ENCODE measurements around the gene HNF1B.

Gene HNF1B

GRCh38 chr17:37664214-37664613 lies 80.6 kb downstream of the HNF1B start:
- no peak for DNase-seq

- DNase-seq = no peak
These were observed 82.5 kb downstream of the HNF1B start for GRCh38 chr17:37662353-37662752.

DNA sequence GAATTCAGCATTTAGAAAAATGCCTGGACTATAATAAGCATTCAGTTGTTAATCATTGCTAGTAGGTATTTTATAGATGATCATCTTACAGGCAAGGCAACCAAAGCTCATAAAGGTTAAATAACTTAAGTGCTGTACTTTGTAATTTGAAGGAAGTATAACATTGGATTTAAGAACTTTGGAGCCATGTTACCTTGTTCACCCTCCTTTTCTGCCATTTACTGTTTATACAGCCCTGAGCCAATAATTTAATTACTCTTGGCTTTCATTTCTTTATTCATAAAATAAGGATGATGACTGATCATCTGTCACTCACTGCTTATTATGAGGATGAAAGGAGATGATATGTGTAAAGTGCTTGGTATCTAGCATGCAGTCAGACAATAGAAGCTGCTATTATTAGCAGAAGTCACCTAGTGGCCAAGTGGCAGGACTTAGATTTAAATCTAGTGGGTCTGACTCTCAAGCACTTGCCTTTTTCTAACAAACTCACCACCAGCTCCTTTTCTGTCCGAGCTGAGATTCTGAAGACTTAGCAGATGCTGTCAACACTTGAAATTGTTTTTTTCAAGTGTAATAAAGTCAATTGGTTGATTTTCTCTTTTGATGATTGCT lies 83.4 kb downstream of the HNF1B start:
- no peak for DNase-seq

- DNase-seq = no peak
These were observed 84.9 kb downstream of the HNF1B start for GRCh38 chr17:37659925-37660324.

- DNase-seq = no peak
These were observed 87.7 kb downstream of the HNF1B start for GRCh38 chr17:37657202-37657601.

DNA sequence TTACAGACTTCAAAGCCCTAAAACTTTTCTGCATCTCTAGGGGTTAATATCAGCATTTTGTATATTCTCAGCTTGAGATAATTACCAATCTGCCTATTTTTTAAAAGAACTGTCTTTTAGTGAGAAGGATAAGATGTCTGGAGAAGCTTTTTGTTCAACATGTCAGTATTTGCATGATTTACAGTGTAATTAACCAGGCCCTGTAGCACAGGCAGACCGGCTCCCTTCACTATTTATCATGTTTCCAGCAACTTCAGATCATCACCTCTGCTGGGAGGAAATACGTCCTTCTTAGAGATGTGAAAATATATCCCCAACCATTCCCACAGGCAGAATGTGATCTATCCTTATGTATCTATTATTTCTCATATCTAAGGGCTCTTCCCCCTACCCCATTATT lies 93.0 kb downstream of the HNF1B start:
- DNase-seq = no peak

- DNase-seq = no peak
These were observed 94.3 kb downstream of the HNF1B start for GRCh38 chr17:37650419-37651003.

DNA sequence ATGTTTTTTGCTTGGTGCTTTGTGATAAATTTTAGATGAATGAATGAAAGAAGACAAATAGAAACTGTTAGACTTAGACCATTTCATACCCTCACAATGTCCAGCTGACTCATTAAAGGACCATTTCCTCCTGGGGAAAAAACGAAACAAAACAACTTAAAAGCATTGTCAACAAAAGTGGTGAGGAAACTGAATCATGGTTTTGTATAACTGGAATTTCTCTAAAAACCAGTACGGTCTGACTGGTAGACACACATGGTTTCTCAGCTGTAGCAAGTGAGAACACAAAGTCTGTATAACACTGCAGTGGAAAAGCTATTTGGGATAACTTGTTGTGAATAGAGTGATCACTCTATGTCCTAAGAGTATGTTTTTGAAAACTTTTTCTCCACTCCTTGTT lies 96.3 kb downstream of the HNF1B start:
- DNase-seq = no peak

- no peak for DNase-seq
These were observed 97.0 kb downstream of the HNF1B start for GRCh38 chr17:37647856-37648255.

GRCh38 chr17:37643869-37644268 lies 101.0 kb downstream of the HNF1B start:
- no peak for DNase-seq

- DNase-seq = peak; percentile 94
These were observed 101.6 kb downstream of the HNF1B start, which contains the start of gene DDX52 for GRCh38 chr17:37643118-37643766. DDX52 (minus strand) TSS chr17:37643446; CDS start chr17:37643420, 26 bp downstream.

- no peak for DNase-seq
These were observed 102.2 kb downstream of the HNF1B start for GRCh38 chr17:37642681-37643080.

GRCh38 chr17:37640015-37640414 lies 104.8 kb downstream of the HNF1B start:
- DNase-seq = no peak

- no peak for DNase-seq
These were observed 106.9 kb downstream of the HNF1B start for GRCh38 chr17:37637956-37638355.

Measured in CD4-positive, alpha-beta T cell treated with Interleukin-6 for 4 hours (primary cell).